KMS-11 (cell line): ENCODE data around the gene SERINC2.

Source experiments
- H2AFZ ChIP-seq: fragments of 200-600 bp; sonication (generic); 2 replicates; pipeline ENCODE4 v1.6.1; 2016; ENCODE audit warnings: antibody characterized with exemption, mixed run types, low read depth
- H3K27ac ChIP-seq: fragments of 200-600 bp; sonication (generic); 2 replicates; pipeline ENCODE4 v1.6.1; 2016; ENCODE audit warnings: mild to moderate bottlenecking, mixed run types
- H3K27me3 ChIP-seq: fragments of 200-600 bp; sonication (generic); 2 replicates; pipeline ENCODE4 v1.6.1; 2017; ENCODE audit warnings: mild to moderate bottlenecking, low read depth, mixed run types, moderate library complexity; ENCODE audit not compliant: insufficient read depth
- H3K36me3 ChIP-seq: fragments of 200-600 bp; sonication (generic); 2 replicates; pipeline ENCODE4 v1.6.1; 2017; ENCODE audit warnings: mild to moderate bottlenecking, mixed run types; ENCODE audit not compliant: insufficient read depth
- H3K4me1 ChIP-seq: fragments of 200-600 bp; sonication (generic); 2 replicates; pipeline ENCODE4 v1.6.1; 2016; ENCODE audit warnings: mild to moderate bottlenecking, low read depth, mixed run types; ENCODE audit not compliant: poor library complexity, severe bottlenecking
- H3K4me2 ChIP-seq: fragments of 200-600 bp; sonication (generic); 2 replicates; pipeline ENCODE4 v1.7.0; 2016; ENCODE audit warnings: mild to moderate bottlenecking, mixed run types
- H3K4me3 ChIP-seq: fragments of 200-600 bp; sonication (generic); IDR thresholded peaks from 2 replicates; pipeline ENCODE4 v1.6.1; 2017; ENCODE audit warnings: low read depth, low read length, mixed read lengths; ENCODE audit not compliant: insufficient read depth
- H3K79me2 ChIP-seq: fragments of 200-600 bp; sonication (generic); 2 replicates; pipeline ENCODE4 v1.6.1; 2016; ENCODE audit warnings: low read depth, mixed run types; ENCODE audit not compliant: insufficient read depth
- H3K9ac ChIP-seq: fragments of 200-600 bp; sonication (generic); 2 replicates; pipeline ENCODE4 v1.6.1; 2016; ENCODE audit warnings: mild to moderate bottlenecking, mixed run types
- H4K20me1 ChIP-seq: fragments of 200-600 bp; sonication (generic); 2 replicates; pipeline ENCODE4 v1.6.1; 2016; ENCODE audit warnings: mild to moderate bottlenecking, mixed run types; ENCODE audit not compliant: insufficient read depth
- TF ChIP-seq, protein P1 (sequence below): fragments of 200-600 bp; sonication (generic); conservative IDR thresholded peaks from 2 replicates; pipeline ENCODE4 v1.6.1; 2017; ENCODE audit warnings: low read depth, mild to moderate bottlenecking, antibody characterized with exemption, low read length, moderate library complexity, mixed read lengths

SERINC2 gene

DNA sequence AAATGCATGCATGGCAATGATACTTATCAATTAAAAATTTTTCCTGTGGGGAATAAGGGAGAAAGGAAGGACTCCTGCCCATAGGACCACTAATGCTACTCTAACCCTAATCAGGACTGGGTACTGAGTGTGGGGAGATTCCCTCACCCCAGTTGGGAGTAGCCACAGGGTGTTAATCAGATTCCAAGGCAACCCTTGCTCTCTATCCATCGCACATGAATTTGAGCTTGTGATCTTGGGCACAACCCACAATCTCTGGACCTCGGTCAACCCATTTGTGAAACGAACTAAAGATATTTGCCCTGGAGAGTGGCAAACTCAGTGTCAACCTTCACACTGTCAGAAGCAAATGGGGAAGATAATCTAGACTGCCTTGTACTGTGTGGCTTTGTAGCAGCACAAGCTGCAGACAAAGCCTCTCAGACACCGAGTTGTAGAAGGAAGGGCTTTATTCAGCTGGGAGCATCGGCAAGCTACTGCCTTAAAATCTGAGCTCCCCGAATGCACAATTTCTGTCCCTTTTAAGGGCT is 69.5 kb downstream of the SERINC2 start:
- TF ChIP-seq, protein P1, sequence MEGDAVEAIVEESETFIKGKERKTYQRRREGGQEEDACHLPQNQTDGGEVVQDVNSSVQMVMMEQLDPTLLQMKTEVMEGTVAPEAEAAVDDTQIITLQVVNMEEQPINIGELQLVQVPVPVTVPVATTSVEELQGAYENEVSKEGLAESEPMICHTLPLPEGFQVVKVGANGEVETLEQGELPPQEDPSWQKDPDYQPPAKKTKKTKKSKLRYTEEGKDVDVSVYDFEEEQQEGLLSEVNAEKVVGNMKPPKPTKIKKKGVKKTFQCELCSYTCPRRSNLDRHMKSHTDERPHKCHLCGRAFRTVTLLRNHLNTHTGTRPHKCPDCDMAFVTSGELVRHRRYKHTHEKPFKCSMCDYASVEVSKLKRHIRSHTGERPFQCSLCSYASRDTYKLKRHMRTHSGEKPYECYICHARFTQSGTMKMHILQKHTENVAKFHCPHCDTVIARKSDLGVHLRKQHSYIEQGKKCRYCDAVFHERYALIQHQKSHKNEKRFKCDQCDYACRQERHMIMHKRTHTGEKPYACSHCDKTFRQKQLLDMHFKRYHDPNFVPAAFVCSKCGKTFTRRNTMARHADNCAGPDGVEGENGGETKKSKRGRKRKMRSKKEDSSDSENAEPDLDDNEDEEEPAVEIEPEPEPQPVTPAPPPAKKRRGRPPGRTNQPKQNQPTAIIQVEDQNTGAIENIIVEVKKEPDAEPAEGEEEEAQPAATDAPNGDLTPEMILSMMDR, result no peak
- Histone ChIP-seq H4K20me1 (no peaks in the 10 kb centered on the region), H3K4me2 (no peak overlapping the region), H3K27me3 (no peaks in the 10 kb centered on the region), H3K4me3 (no peak overlapping the region), H2AFZ (no peak overlapping the region), H3K4me1 (peaks cover 23% of the 10 kb centered on the region), H3K9ac (no peak overlapping the region), H3K79me2 (no peaks in the 10 kb centered on the region), H3K36me3 (no peaks in the 10 kb centered on the region), H3K27ac (no peak overlapping the region)

DNA sequence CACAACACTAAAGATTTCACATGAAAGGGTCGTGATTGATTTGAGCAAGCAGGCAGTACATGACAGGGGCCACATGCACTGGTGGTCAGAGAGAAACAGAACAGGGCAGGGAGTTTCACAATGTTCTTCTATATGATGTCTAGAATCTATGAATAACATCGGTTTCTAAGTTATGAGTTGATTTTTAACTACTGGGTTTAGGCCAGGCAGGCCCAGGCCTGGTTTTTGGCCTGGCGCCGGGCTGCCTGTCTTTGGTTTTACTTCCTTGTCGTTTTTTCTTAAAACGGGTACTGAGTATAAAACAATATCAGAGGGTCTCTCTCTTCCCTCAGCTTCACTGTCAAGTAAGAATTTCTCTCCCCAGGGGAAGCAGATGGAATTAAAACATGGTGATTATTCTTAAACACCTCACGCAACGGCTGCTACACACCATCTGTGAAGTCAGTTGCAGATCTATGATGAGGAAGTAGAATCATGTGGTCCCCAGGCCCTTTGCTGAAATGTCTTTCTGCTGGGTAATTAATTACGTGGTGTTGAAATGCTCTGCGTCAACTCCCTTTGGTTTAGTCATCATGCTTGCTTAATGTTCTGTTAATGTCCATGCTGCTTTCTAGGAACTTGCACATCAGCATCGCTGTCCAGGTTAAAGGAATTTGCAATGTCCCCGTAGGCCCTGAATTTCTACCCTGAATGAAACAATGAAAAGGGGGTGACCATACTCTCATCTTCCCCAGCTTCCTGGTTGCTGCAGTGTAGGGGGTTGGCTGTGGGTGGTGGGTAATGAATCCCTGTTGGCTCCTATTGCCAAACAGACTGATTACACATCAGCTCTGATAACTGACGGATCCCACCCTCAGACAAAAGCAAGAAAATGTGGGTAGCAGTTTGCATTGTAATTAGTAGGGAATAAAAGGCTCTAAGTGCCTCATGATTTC is 70.3 kb downstream of the SERINC2 start:
- H4K20me1 ChIP-seq, result no peaks in the 10 kb centered on the region
- H3K36me3 ChIP-seq, result no peaks in the 10 kb centered on the region
- no peak overlapping the region for H3K9ac ChIP-seq
- H3K4me2 ChIP-seq, result no peak overlapping the region
- no peak overlapping the region for H3K27ac ChIP-seq
- TF ChIP-seq, protein P1, result no peak
- peaks cover 17% of the 10 kb centered on the region for H3K4me1 ChIP-seq
- no peak overlapping the region for H3K4me3 ChIP-seq
- H2AFZ ChIP-seq, result no peak overlapping the region
- H3K79me2 ChIP-seq, result no peaks in the 10 kb centered on the region
- H3K27me3 ChIP-seq, result no peaks in the 10 kb centered on the region
